ENCODE results near the gene PDE4D.

PDE4D gene

DNA sequence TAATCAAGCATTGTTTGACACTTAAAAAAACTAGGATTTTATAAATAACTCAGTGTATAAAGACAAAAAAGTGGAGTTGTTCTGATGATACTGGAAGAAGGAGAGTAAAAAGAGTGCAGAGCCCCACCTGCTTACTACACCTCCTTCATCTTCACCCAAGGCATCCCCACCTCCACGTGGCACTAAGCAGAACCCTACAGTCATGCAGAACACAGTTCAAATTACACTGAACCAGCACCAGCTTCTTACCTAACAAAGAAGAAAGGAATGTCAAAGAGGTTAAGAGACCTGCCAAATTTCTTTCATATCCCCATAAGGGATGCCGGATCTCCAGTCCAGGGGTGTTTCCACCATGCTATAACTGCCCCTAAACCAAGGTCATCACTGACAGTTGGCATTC is 55.5 kb downstream of the PDE4D start:
- no peak for DNase-seq

DNA sequence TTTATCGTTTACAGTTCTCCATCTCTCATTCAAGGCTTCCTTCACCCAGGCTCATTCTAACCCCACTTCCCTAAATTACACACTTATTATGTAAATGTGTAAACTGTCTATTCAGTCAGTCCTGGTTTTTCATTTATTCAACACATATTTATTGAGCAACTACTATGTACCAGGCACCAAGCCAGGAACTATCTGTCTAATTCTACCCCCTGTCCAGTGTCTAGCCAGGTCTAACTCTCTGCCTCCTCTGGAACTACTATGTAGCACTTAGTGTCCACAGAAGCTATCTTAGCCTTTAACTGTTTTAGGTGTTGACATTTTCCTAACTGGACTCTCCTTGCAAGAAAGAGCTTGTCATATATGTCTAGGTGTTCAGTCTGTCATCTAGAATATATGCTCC is 56.5 kb downstream of the PDE4D start:
- no peak for DNase-seq

DNA sequence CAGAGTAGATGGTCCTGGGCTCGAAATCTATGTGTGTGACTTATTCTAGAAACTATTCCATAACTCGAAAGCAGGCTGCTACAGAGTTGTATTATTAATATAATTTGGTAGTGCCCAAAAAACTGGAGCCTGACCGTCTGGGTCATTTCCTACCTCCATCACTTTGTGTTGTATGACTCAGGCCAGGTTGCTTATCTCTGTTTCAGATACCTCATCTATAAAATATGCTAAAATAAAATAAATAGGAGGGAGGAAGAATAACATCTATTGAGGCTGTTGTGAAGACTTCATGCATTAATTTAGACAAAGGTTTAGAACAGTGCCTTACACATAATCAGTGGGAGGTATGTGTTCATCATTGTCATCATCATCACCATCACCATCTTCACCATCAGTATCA is 57.7 kb downstream of the PDE4D start:
- no peak for DNase-seq

DNA sequence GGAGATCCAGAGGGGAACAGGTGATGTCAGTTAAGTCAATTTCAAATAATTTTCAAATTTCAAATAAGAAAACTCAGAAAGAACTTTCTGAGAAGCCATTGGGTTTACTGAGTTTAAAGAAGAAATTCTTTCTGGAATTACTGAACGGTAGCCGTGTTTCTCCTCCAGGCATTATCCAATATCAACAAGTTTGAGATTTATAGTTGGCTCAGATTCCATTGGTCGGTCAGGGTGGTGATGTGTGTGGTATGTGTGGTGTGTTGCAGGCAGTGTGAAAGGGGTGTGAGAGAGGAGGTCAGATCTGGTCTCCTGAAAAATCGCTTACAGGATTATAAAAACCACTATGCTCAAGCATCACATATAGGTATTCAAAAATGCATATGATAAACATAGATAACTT is 60.1 kb downstream of the PDE4D start:
- no peak for DNase-seq

DNA sequence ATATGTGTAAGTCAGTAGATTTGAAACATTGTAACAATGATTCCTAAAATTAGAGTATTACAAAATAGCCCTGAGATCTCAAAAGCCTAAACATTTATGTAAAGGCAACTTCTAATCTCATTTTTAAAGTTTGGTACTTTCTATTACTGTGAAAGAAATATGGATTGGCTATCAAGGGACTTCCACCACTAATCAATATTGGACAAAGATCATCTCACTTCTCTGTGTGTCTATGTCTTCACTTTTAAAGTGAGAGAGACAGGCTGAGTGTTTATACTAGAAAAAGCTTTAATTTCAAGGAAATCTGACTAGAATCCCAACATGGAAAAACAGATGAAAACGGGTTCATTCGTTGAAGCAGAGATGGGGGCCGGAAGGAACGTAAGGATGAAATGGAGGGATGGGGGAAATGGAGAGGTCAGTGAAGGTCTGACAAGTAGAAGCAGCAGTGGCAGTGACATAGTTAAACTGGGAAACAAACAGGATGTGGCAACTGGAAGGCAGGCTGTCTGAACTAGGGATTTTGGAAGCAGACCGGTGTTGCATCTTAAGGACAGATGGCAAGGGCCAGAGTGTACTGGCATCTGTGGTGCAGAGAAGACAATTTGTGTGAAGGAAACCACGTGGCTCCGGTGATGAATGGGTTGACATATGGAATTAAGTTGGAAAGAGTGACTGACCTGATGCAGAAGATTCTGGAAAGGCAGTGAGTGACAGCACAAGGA is 60.8 kb downstream of the PDE4D start:
- peak; percentile 90 for DNase-seq

DNA sequence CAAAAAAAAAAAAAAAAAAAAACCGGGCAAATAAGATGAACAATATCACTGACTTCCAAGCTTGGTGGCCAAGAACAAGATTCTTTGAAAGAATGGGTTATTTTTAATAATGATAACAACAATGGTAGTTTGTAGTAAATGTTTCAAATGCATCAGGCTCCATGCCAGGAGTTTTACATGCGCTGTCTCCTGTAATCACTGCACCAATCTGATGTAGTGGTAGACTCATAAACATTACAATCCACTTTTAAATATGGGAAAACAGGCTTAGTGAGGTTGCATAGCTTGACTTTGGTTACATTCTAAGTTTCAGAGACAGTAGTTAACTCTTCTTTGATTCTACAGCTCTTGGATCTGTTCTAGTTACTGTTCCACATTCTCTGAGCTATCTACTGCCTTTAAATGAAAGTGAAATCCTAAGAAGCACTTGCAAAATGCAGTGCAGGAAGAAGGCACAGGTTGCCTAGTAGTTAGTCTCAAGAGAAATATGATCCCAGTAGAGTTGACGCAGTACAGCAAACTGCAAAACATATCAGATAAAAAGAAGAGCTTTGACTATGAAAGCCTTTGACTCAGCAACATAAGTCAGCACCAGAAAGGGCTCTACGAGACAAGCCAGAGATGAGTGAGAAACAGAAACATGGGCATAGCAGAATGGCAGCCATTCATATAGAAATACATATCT is 62.1 kb downstream of the PDE4D start:
- DNase-seq: no peak

DNA sequence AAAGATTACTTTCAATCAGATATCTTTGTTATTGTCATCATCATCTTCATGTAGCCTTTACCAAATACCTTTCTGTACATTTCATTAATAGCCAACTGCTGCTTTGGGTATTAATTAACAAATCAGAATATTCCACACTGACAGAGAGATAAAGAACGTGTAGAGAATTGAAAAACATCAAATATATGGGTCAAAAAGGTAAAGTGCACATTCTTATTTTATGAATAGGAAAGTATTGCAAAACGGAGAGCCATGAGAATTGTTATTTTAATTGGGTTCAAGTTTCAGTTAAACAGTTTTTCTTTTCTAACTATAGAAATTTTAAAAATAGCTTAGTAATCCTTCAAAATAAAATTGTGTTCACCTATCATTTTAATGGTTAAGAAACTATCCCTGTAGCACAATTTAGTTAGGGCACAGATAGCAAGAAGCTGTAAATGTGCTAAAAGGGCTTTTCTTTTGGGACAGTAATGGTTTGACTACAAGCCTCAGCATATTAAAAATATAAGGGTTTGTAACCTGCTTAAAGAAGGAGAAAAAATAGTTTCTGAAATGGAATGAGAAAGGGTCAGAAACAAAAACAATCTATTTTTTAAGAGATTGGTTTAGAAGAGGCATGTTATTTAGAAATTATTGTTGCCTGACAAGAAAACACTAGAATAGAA is 62.9 kb downstream of the PDE4D start:
- DNase-seq: no peak

DNA sequence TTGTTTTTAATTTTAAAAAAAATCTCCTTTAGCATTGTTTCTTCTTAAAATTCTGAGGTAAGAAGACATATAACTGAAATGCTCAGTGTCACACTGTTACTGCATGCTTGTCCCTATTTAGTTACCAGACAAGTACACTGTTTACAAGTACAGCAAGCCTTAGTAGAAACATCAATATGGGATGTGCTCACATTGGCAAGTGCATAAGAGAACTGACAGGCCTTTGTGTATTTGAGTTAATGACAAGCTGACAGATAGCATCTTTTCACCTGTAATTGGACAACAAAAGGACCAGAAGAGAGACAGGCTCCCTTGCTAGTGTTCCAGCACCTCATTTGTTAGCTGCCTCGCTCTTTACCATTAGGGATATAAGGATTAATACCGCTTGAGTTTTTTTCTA is 63.6 kb downstream of the PDE4D start:
- DNase-seq: no peak

DNA sequence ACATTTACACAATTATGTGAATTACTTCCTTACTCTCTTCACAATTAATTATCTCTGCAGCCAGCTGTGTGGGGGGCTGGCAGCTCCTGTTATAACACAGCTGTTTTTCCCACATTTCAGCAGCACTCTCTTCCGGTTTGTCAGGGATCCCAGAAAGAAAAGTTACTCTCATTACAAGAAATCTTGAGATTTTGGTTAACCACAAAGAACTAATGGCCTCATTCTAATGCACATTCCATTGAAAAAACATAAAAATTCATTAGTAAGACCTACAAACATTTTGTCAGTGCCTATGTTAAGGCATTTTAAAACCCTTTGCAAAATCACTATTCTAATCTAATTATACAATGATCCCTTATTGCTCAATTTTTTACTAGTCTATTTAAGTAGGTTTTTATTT is 64.1 kb downstream of the PDE4D start:
- no peak for DNase-seq

DNA sequence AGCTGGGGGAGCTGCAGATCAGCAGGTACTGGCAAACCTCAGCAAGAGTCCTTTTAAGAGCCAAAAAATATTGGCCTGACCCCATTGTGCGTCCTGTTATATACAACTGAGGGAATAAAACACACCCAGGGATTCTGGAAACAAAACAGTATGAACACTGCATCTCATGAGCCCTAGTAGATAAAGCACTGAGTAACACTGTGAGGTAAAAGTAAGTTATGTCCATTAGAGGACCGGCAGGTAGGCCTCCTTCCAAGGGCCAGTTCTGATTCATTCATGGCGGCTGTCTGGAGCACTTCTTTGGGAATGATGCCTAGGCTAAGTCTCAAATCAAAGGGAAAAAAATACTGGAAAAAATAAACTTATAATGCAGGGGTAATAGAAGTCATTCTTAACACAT is 64.9 kb downstream of the PDE4D start:
- no peak for DNase-seq

DNA sequence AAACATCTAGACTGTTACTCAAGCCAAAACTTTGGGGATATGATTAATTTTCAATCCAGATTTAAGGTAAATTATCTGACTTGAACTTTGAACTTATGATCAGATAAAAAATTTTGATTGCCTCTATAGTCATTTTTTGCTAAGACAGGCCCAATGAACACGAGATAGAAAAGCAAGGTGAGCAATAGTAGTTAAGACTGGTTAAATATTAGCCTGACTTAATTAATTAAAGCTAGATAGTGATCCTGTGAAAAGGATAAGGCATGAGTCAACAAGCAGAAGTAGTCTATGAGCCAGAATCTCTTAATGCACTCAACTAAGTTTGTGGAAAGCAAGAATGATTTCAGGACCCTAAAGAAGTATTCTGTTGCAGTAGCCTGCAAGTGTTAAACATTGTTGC is 66.5 kb downstream of the PDE4D start:
- DNase-seq: no peak

DNA sequence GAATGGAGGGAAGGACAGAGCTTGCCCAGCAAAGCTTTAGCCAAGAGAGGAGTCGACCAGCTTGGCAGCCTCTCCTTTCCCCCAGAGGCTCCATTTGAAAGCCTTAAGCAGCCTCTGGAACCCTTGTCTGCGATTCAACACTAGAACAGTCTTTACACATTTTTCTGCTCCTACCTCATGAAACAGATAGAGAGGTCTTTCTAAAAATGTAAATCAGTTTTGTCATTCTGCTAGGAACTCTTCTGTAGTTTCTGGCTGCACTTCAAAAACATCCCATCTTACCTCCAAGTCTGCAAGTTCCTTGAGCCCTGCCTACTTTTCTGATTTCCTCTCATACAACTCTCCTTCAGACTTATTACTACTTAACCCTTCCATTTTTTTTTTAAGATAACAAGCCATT is 70.1 kb downstream of the PDE4D start:
- peak; percentile 26 for DNase-seq

DNA sequence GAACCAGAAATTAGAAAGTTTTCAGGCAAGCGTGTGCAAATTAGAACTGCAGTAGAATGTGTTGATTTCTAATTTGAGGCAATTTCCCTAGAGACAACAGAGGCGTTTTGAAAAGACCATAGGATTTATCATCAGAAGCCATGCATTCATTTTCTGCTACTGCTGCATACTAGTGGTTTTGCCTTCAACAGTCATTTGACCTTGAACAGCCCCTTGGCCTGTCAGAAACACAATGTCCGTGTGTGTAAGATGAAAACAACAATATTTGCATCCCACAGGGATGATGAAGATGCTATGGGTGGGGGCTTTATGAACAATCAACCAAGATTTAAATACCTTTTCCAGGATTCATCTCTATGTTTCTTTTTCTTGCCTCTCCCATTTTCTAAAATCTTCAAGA is 73.7 kb downstream of the PDE4D start:
- no peak for DNase-seq

DNA sequence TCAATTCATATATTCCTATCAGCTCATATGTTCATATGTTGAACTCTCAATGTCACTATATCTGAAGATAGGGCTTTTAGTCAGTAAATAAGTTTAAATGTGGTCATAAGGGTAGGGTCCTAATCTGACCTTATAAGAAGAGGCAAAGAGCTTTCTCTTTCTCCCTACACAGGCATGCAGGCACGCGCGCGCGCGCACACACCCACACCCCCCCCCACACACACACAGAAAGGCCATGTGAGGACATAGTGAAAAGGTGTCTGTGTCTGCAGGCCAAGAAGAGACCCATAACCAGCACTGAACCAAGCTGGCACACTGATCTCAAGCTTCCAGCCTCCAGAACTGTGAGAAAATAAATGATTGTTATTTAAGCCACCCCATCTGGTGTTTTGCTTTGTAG is 76.0 kb downstream of the PDE4D start:
- DNase-seq: peak; percentile 83

DNA sequence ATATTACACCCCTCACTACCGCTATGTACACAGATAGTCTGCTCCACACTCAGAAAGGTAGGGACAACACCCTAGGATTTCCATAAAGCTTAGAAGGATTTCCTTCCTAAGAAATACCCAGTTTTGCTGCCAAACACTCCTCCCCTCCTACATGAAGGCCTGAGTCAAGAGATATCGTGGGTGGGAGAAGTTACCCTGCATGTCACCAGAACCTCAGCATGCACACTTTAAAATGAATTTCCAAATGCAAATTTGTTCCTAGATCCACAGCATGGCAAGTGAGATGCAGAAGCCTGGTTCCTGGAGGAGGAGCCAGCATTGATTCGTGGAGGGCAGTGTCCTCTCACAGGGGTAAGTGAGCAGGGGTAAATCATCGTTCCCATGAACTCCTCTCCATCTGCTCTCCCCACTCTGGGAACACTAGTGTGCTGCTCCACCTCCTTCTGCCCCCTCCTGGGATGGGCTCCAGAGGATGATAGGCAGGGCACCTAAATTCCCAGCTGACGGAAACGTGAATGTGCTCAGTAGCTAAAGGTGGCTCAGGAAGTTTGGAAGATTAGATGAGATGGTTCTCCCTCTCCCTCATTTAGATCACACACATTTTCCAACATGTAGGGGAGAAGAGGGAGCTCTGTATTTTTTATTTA is 76.7 kb downstream of the PDE4D start:
- DNase-seq: peak; percentile 38

DNA sequence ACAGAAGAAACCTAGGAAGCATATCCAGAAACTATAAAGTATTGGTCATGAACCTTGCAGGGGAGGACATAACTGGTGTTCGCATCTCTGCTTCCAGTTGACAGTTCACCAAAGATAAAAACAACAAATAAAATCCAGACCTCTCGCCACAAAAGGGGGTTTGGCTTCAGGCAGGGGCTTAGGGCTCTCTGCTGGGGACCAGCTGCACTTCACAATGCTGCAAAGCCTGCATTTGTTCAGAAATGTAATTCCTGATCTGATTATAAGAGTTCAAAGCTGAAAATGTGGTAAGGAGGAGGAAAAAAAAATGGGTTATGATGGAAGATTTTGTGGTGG is 79.0 kb downstream of the PDE4D start:
- DNase-seq: no peak

DNA sequence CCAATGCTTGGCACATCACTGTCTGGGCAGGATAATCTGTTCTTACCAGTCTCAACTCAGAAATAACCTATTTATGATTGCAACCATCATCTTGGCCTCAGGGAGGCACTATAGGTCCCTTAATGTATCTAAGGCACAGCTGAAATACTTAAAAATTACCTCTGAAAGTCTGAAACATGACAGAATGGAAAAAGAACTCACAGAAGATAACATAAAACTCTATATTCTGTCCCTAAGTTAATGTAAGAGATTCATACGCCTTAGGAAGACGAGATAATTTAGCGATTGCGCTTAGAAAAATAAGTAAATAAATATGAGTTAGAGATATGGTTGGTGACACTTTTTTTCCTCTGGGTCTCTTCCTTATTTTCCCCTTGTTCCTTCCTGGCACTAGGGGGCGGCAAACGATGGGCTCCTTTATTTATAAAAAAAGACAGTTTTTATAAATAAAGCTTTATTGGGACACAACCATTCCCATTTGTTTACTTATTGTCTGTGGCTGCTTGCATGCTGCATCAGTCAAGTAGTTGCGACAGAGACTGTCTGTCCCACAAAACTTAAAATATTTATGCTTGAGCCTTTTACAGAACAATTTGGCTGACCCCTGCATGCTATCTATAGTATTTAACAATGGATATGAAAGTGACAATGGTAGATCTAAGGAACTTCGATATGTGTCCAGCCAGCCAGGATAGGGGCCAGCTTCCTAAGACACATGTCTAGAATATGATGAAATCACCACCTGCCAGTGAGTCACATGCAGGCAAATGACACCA is 79.6 kb downstream of the PDE4D start:
- peak; percentile 88 for DNase-seq

DNA sequence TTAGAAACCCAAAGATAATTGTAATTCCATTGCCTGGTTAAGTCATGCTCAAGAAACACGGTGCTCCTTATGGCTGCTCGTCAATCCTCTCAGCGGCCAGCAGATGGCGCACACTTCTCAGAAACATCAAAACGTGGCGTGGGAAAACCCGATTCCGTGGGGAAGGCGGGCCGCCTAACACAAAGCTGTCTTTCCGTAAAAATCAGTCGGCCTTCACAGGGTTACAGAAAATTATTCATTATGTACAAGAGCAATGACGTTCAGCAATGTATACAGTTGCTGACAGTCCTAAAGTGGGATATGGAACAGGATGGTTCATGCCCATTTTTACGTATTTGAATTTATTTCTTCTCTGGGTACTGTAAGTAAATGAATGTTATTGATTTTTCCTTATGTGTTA is 83.5 kb downstream of the PDE4D start:
- peak; percentile 56 for DNase-seq

DNA sequence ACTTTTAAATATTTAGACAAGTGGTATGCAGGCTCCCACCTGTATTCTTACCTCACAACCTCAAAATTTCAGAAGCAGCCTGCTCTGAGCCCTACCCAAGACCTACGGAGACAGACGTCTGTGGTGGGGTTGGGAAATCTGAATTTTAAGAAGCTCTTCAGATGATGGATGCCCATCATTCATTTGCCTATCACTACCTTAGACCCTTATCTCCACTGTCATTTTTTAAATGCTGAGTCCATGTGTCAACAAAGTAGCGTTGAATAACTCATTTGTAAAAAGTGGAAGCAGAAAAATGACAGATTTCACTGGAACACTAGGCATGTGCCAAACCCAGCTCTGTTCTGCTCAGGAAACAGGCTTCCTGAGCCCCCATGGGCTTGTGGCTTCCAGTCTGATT is 85.7 kb downstream of the PDE4D start:
- DNase-seq: no peak

DNA sequence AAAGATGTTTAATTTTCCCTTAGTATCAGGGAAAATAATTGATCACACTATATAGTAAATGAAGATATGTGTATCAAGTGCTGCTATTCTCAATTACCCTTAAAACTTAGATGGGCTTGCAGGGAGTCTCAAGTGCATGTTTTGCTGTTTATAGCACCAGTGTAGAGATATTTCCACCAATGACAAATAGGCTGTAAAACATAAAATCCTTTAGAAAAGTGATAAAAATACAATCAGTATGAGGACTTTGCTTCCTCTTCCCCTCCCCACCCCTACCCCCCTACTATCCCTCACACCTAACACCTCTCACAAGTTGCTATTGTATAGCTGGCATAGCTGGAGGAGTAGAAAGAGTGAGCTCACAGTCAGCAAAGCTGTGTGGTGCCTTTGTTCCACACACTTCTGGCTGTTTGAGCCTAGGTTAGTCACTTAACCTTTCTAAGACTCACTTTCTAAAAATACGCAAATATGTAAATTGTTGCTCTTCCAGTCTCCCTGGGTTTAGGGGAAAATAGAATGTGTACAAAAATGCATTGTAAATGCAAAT is 93.1 kb downstream of the PDE4D start:
- DNase-seq: no peak

DNA sequence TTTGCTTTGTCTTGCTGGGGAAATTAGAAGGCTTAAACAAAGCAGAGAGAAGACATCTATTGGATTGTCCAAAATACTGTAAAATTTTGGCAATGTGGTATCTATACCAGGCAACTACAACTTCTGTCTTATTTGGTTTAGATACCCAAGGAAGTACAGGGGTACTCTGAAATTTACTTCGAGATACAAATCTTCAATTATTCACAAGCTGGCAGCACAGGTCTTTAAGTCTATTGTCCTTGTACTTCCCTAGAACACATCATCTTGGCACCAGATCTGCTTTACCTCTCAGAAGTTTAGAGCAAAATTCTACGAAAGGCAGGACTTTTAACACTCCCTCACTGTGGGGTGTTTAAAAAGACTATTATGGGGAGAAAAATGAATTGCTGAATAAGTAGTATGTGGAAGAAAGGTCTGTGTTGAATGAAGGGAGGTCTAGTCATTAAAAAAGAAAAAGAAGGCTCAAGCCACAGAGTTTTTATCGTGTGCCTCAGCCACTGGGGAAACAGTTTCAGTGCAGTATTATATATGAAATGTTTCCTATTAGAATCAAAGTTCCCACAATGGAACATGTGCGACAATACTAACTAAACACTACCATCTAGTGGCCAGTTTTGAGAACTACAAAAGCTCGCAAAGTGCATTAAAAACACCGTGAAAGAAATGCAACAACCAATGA is 93.7 kb downstream of the PDE4D start:
- peak; percentile 49 for DNase-seq
